A549 (cell line): ENCODE results near the gene PPP2R5E. TPM values are rescaled to one million over a fixed set of nuclear protein-coding genes. Genes with fewer than 3 reads are reported as not detected.

ENCODE experiments used
- ATAC-seq, 2 experiments: fragments of 200-7000 bp in 1 of 2; fragments of >200 bp in 1 of 2; cut with Nextera tagmentation in 1 of 2; cut with Tn5 transposase in 1 of 2; 3 replicates each; pipeline versions ENCODE4 v1.8.0 to v1.9.1; 2018 to 2020; ENCODE audit warnings: mild to moderate bottlenecking in 1 of 2, moderate library complexity in 1 of 2
- CTCF ChIA-PET: fragments of 300-600 bp; sonication (Branson Sonifier 250); formaldehyde crosslinking; extraction: SDS; loops from one replicate; lab custom pipeline; 2021; ENCODE audit warnings: antibody characterized with exemption, inconsistent platforms; lab: Yijun Ruan, JAX
- POLR2A ChIA-PET: fragments of 350-600 bp; formaldehyde crosslinking; extraction: SDS; loops from one replicate; lab custom pipeline; 2021; ENCODE audit warnings: antibody characterized with exemption, inconsistent platforms; lab: Yijun Ruan, JAX
- DNase-seq, 2 experiments: peaks; one replicate each; pipeline versions ENCODE4 v3.0.0 to v3.0.0-alpha.2; 2011 to 2016; ENCODE audit warnings: low read depth in 1 of 2, low spot score in 1 of 2
- FAIRE-seq: peaks from 2 replicates; lab custom pipeline; 2011; peaks lifted over from hg19 to GRCh38; lab: Jason Lieb, UNC
- H3K27ac ChIP-seq, 2 experiments: fragments of >200 bp; sonication (Bioruptor Twin); formaldehyde crosslinking; 3 replicates each; pipeline ENCODE4 v1.5.1; 2016 to 2017
- H3K4me1 ChIP-seq: fragments of >200 bp; sonication (Bioruptor Twin); formaldehyde crosslinking; 3 replicates; pipeline ENCODE4 v1.6.1; 2016
- H3K4me2 ChIP-seq: fragments of >200 bp; sonication (Bioruptor Twin); formaldehyde crosslinking; 3 replicates; pipeline ENCODE4 v1.6.1; 2016
- H3K4me3 ChIP-seq: fragments of >200 bp; sonication (Bioruptor Twin); formaldehyde crosslinking; 3 replicates; pipeline ENCODE4 v1.5.1; 2016
- H3K9me3 ChIP-seq: fragments of >200 bp; sonication (Bioruptor Twin); formaldehyde crosslinking; 3 replicates; pipeline ENCODE4 v1.6.1; 2016
- BCL3 ChIP-seq: fragments of >200 bp; sonication (Bioruptor Twin); formaldehyde crosslinking; IDR thresholded peaks from 3 replicates; pipeline ENCODE4 v1.6.1; 2016
- BHLHE40 ChIP-seq: IDR thresholded peaks from 2 replicates; pipeline ENCODE4 v1.6.1; 2012; ENCODE audit warnings: low read depth, low read length, inconsistent platforms
- CEBPB ChIP-seq, 2 experiments: fragments of >200 bp in 1 of 2; sonication (Bioruptor Twin) in 1 of 2; formaldehyde crosslinking in 1 of 2; IDR thresholded peaks; 2 replicates each; pipeline ENCODE4 v1.6.1; 2012 to 2016
- FOSL2 ChIP-seq, 2 experiments: fragments of 450-650 bp in 1 of 2; fragments of >200 bp in 1 of 2; sonication (Bioruptor Twin) in 1 of 2; formaldehyde crosslinking; IDR thresholded peaks; 2 replicates each; pipeline versions ENCODE4 v1.5.0 to v1.6.1; 2016 to 2020; ENCODE audit warnings: mild to moderate bottlenecking in 1 of 2, moderate library complexity in 1 of 2
- HES2 ChIP-seq: fragments of >200 bp; sonication (Bioruptor Twin); formaldehyde crosslinking; IDR thresholded peaks from 2 replicates; pipeline ENCODE4 v1.6.1; 2016
- HOXB5 ChIP-seq: fragments of 250-450 bp; sonication (Bioruptor Pico); IDR thresholded peaks from 2 replicates; pipeline ENCODE4 v1.5.0; 2020; ENCODE audit warnings: mild to moderate bottlenecking, moderate library complexity
- JUN ChIP-seq, 2 experiments: fragments of >200 bp; sonication (Bioruptor Twin); formaldehyde crosslinking; IDR thresholded peaks; 2 replicates in 1 of 2; 3 replicates in 1 of 2; pipeline ENCODE4 v1.6.1; 2016 to 2017
- KDM5A ChIP-seq: fragments of 200-600 bp; sonication (generic); IDR thresholded peaks from 2 replicates; pipeline ENCODE4 v1.6.1; 2016; ENCODE audit warnings: antibody characterized with exemption, mild to moderate bottlenecking
- MAFK ChIP-seq: fragments of 450-650 bp; IDR thresholded peaks from 2 replicates; pipeline ENCODE4 v1.6.1; 2014; ENCODE audit not compliant: partially characterized antibody
- MAX ChIP-seq: IDR thresholded peaks from 2 replicates; pipeline ENCODE4 v1.6.1; 2012
- MYC ChIP-seq: IDR thresholded peaks from 2 replicates; pipeline ENCODE4 v1.6.1; 2012; ENCODE audit warnings: mild to moderate bottlenecking, inconsistent platforms, low read length, improper control_type of control experiment, borderline replicate concordance
- NFE2L2 ChIP-seq: fragments of 150-350 bp; conservative IDR thresholded peaks from 2 replicates; pipeline ENCODE4 v1.6.1; 2014; ENCODE audit warnings: low read length
- NPAS2 ChIP-seq: fragments of 250-450 bp; sonication (Bioruptor Pico); IDR thresholded peaks from 2 replicates; pipeline ENCODE4 v1.8.0; 2022; ENCODE audit warnings: mild to moderate bottlenecking, moderate library complexity, borderline replicate concordance
- NR3C1 ChIP-seq: fragments of >200 bp; sonication (Bioruptor Twin); formaldehyde crosslinking; IDR thresholded peaks from 3 replicates; pipeline ENCODE4 v1.6.1; 2017
- PBX3 ChIP-seq: IDR thresholded peaks from 2 replicates; pipeline ENCODE4 v1.6.1; 2012
- PHF8 ChIP-seq: fragments of 200-600 bp; sonication (generic); IDR thresholded peaks from 2 replicates; pipeline ENCODE4 v1.6.1; 2016; ENCODE audit warnings: low read depth, mild to moderate bottlenecking, antibody characterized with exemption, moderate library complexity, borderline replicate concordance
- POLR2A ChIP-seq: IDR thresholded peaks from 2 replicates; pipeline ENCODE4 v1.6.1; 2012; ENCODE audit warnings: mild to moderate bottlenecking, low read length
- RAD21 ChIP-seq, 2 experiments: fragments of >200 bp in 1 of 2; sonication (Bioruptor Twin) in 1 of 2; formaldehyde crosslinking in 1 of 2; IDR thresholded peaks in 1 of 2; conservative IDR thresholded peaks in 1 of 2; 2 replicates in 1 of 2; 3 replicates in 1 of 2; pipeline ENCODE4 v1.6.1; 2012 to 2018; ENCODE audit warnings: inconsistent platforms in 1 of 2
- RCOR1 ChIP-seq: fragments of 150-350 bp; IDR thresholded peaks from 2 replicates; pipeline ENCODE4 v1.6.1; 2014; ENCODE audit warnings: antibody characterized with exemption, low read length, low read depth
- SMC3 ChIP-seq: fragments of >200 bp; sonication (Bioruptor Twin); formaldehyde crosslinking; IDR thresholded peaks from 3 replicates; pipeline ENCODE4 v1.6.1; 2018; ENCODE audit warnings: inconsistent platforms
- ZC3H11A ChIP-seq: fragments of 450-650 bp; IDR thresholded peaks from 2 replicates; pipeline ENCODE4 v1.6.1; 2014; ENCODE audit warnings: antibody characterized with exemption, mild to moderate bottlenecking
- ZFP36 ChIP-seq: fragments of 450-650 bp; IDR thresholded peaks from 2 replicates; pipeline ENCODE4 v1.6.1; 2014; ENCODE audit warnings: borderline replicate concordance; ENCODE audit not compliant: partially characterized antibody
- ZNF302 ChIP-seq: fragments of 250-450 bp; sonication (Bioruptor Pico); IDR thresholded peaks from 2 replicates; pipeline ENCODE4 v1.9.0; 2021; ENCODE audit warnings: inconsistent platforms, mild to moderate bottlenecking, moderate library complexity
- WGBS: methylation state at CpG from one replicate; pipeline ENCODE4 v1.1.6; 2017; ENCODE audit errors: missing lambda C conversion rate; 5-methylcytosine and 5-hydroxymethylcytosine counted together
- polyA plus RNA-seq, 4 experiments: library from polyadenylated mRNA; depleted of rRNA in 3 of 4; stranded (reverse); fragments of >200 nt; fragmentation: RNase III in 1 of 4; extraction: RNeasy Plus Mini Kit Qiagen cat#74134 plus additional on column Dnase treatment in 1 of 4; gene quantifications; 2 replicates in 3 of 4; 3 replicates in 1 of 4; pipeline ENCODE4 v1.2.3, GENCODE V29; 2011 to 2017
- TF ChIP-seq, protein P1 (sequence below): fragments of >200 bp; sonication (Bioruptor Twin); formaldehyde crosslinking; IDR thresholded peaks from 3 replicates; pipeline ENCODE4 v1.5.1; 2016
- TF ChIP-seq, protein P2 (sequence below): fragments of 200-600 bp; sonication (generic); IDR thresholded peaks from 2 replicates; pipeline ENCODE4 v1.6.1; 2016; ENCODE audit warnings: antibody characterized with exemption, mild to moderate bottlenecking, moderate library complexity

PPP2R5E gene
- polyA plus RNA-seq, 2 of the 4 experiments (the other 2 are of a cell fraction): 21.4 to 23.2 TPM

DNA sequence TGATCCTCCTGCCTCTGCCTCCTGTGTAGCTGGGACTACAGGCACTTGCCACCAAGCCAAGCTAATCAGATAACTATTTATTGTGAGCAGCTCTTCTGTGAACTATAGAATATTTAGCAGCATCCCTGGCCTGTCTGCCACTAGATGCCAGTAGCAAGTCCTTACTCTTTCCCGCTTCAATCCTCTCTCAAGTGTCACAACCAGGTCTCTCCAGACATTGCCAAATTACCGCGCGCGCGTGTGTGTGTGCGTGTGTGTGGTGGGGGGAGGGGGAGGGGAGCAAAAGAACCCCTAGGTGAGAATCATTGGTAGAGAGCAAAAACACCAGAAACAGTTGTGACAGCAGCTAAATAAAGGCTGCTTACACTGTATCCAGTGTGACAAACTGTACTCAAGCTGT lies 49.9 kb downstream of the PPP2R5E start:
- POLR2A ChIA-PET: interaction anchor here (0.7 to 1.1 kb wide), 2 partner anchors 12 to 277 kb away, joined by 4 to 10 read pairs; no protein-coding TSS in a partner anchor
- no peak overlapping the region for H3K4me2 ChIP-seq
- H3K9me3 ChIP-seq: no peaks in the 10 kb centered on the region
- DNase-seq (peak in 1 of 2 experiments; percentile 72), ATAC-seq (peak; percentile 89 to 91), FAIRE-seq (no peak)
- 64% methylated on average over 5 of the region's 7 CpGs for WGBS
- no peak overlapping the region for H3K4me3 ChIP-seq
- H3K27ac ChIP-seq: peak overlapping the region in 1 of 2 experiments; percentile 25; a peak in 1 of 6 replicates
- CTCF ChIA-PET: interaction anchor here (0.6 to 2.4 kb wide), 13 partner anchors 9 to 252 kb away, joined by 3 to 8 read pairs (median 4); partner anchors contain the start of gene PPP2R5E
- H3K4me1 ChIP-seq: peaks cover 29% of the 10 kb centered on the region
- no peak for TF ChIP-seq NFE2L2
- TF ChIP-seq PHF8: no peak
- TF ChIP-seq, protein P1, sequence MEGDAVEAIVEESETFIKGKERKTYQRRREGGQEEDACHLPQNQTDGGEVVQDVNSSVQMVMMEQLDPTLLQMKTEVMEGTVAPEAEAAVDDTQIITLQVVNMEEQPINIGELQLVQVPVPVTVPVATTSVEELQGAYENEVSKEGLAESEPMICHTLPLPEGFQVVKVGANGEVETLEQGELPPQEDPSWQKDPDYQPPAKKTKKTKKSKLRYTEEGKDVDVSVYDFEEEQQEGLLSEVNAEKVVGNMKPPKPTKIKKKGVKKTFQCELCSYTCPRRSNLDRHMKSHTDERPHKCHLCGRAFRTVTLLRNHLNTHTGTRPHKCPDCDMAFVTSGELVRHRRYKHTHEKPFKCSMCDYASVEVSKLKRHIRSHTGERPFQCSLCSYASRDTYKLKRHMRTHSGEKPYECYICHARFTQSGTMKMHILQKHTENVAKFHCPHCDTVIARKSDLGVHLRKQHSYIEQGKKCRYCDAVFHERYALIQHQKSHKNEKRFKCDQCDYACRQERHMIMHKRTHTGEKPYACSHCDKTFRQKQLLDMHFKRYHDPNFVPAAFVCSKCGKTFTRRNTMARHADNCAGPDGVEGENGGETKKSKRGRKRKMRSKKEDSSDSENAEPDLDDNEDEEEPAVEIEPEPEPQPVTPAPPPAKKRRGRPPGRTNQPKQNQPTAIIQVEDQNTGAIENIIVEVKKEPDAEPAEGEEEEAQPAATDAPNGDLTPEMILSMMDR: peak; percentile 26; the same call in 2 of the 3 replicates
- TF ChIP-seq NPAS2 (CRISPR knock-in tag): no peak
- no peak for TF ChIP-seq ZFP36
- peak in 1 of 2 experiments; percentile 25; a peak in 2 of 5 replicates for TF ChIP-seq RAD21 (conservative IDR thresholded peaks at IDR 0.05 in 1 of 2, IDR thresholded peaks at IDR 0.05 in 1 of 2)
- TF ChIP-seq FOSL2 (IDR thresholded peaks at IDR 0.05): no peak
- TF ChIP-seq FOSL2 (CRISPR knock-in tag; IDR thresholded peaks at IDR 0.05): no peak
- TF ChIP-seq JUN (IDR thresholded peaks at IDR 0.05): no peak
- peak; percentile 9; the same call in 1 of the 3 replicates for TF ChIP-seq SMC3
- TF ChIP-seq NR3C1: no peak
- TF ChIP-seq CEBPB (IDR thresholded peaks at IDR 0.05): peak in 1 of 2 experiments; percentile 28; a peak in 1 of 4 replicates
- TF ChIP-seq BCL3: no peak
- TF ChIP-seq BHLHE40: no peak
- no peak for TF ChIP-seq MYC

DNA sequence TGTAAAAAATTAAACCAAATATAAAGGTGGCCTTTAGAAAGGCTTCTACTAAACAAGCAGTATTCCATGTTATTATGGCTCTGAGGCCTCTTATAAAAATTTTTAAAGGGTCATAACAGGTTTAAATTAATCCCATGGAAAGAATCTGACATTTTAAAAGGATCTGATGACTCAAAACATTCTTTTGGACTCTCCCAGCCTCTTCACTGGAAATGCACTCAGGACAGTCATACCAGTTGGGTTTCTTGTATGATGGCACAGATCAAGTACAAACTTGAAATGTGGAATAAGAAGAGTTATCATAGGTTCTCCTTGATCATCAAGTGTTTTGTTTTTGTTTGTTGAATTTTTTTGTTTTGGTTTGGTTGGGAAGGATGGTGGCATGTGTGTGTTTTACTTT lies 50.8 kb downstream of the PPP2R5E start:
- Histone ChIP-seq H3K9me3 (no peaks in the 10 kb centered on the region), H3K4me2 (peak overlapping the region; percentile 10; the same call in 2 of the 3 replicates), H3K4me3 (no peak overlapping the region), H3K4me1 (peaks cover 25% of the 10 kb centered on the region), H3K27ac (peak overlapping the region in 1 of 2 experiments; percentile 25; a peak in 2 of 6 replicates)
- ChIA-PET CTCF (interaction anchor here (1.4 to 2.4 kb wide), 2 partner anchors 9 to 56 kb away, joined by 3 to 8 read pairs; no protein-coding TSS in a partner anchor), POLR2A (no interaction called here)
- ATAC-seq (peak; percentile 54 to 68; a peak in 3 of 6 replicates), DNase-seq (peak in 1 of 2 experiments; percentile 29), FAIRE-seq (no peak)
- TF ChIP-seq ZNF302 (CRISPR knock-in tag) (no peak), ZC3H11A (no peak), POLR2A (no peak), BHLHE40 (no peak), HES2 (no peak), MAX (no peak), MYC (no peak), JUN (IDR thresholded peaks at IDR 0.05) (no peak), PBX3 (no peak), RCOR1 (no peak), KDM5A (no peak), HOXB5 (CRISPR knock-in tag) (no peak), MAFK (no peak)
- TF ChIP-seq, protein P2, sequence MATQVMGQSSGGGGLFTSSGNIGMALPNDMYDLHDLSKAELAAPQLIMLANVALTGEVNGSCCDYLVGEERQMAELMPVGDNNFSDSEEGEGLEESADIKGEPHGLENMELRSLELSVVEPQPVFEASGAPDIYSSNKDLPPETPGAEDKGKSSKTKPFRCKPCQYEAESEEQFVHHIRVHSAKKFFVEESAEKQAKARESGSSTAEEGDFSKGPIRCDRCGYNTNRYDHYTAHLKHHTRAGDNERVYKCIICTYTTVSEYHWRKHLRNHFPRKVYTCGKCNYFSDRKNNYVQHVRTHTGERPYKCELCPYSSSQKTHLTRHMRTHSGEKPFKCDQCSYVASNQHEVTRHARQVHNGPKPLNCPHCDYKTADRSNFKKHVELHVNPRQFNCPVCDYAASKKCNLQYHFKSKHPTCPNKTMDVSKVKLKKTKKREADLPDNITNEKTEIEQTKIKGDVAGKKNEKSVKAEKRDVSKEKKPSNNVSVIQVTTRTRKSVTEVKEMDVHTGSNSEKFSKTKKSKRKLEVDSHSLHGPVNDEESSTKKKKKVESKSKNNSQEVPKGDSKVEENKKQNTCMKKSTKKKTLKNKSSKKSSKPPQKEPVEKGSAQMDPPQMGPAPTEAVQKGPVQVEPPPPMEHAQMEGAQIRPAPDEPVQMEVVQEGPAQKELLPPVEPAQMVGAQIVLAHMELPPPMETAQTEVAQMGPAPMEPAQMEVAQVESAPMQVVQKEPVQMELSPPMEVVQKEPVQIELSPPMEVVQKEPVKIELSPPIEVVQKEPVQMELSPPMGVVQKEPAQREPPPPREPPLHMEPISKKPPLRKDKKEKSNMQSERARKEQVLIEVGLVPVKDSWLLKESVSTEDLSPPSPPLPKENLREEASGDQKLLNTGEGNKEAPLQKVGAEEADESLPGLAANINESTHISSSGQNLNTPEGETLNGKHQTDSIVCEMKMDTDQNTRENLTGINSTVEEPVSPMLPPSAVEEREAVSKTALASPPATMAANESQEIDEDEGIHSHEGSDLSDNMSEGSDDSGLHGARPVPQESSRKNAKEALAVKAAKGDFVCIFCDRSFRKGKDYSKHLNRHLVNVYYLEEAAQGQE: no peak
